Activated CD8-positive, alpha-beta memory T cell treated with anti-CD3 and anti-CD28 coated beads for 1 hour (primary cell): ENCODE data around the gene ABCA4.
"Not testable (repeated sequence)": the region's sequence is repeated elsewhere in the genome, so short reads cannot be mapped to it uniquely, and the experiment has no call there.

Experiments
- DNase-seq, 2 donors: peaks; one replicate each; pipeline ENCODE4 v3.0.0-alpha.2; 2020; ENCODE audit warnings: low read depth in 1 of 2; ENCODE audit errors: extremely low read depth in 1 of 2

ABCA4 gene

DNA sequence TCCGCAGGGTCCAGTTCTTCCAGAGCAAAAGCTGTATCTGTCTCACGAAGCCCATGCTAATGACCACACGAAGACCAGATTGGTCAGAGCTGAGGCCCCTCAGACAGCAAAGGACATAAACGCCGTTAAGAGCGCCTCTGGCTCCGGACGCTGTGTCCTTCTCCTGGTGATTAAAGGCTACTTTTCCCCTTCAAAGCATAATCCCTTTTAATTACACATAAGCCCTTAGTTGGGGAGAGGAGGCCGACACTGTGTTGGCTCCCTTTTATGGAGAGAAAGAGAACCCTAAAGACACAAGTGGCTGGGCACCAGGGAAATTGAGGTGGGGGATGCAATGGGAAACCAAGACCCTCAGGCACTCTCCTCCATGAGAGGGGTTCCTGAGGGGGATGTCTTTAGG lies at the start of gene ABCA4:
ABCA4 (minus strand) TSS at position 158 of the 400 bp plus-strand sequence; CDS start at position 55, 103 bp downstream.
- DNase-seq = no peak

DNA sequence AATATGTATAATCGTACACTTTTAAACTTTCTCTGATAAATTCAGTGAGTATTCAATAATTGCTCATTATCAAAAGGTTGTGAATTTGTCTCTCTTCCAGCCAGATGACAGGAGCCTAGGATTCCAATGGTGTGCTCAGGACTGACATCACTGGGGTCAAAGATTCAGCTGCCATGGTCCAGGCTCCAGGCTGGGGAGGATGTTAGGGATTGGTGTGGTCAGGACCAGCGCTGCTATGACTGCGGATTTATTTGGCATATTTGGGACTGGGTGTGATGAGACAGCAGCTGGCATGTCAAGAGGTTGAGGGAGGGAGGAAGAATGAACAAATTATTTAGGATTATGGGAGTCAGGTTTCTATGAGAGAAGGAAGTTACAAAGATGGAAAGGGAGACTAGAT lies 48.2 kb upstream of the ABCA4 start:
- no peak for DNase-seq

DNA sequence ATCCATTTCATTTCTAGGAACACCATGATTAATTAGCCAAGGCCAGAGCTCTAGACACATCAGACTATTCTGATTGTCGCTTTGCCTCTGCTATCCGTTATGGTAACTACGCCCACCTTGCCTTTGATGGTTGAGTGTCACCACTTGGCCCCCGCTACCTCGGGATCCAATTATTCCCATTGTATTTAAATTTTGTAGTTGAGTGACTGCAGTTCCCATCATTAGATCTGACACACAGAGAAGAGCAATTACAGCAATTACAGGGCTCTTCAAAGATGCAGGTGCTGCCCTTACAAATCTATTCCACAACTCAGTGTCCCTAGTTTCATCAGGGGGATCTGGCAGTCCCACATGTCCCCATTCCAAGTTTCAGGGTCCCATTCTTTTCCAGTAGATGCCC lies 44.9 kb upstream of the ABCA4 start:
- DNase-seq = no peak

DNA sequence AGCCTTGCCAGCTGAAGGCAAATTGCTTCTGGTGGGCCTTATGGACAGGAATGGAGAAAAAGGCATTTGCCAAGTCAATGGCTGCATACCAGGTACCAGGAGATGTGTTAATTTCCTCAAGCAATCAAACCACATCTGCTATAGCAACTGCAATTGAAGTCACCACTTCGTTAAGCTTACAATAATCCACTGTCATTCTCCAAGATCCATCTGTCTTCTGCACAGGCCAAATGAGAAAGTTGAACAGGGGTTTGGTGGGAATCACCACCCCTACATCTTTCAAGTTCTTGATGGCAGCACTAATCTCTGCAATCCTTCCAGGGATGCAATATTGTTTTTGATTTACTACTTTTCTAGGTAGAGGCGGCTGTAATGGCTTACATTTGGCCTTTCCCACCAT lies 43.9 kb upstream of the ABCA4 start:
- not testable (repeated sequence) for DNase-seq

DNA sequence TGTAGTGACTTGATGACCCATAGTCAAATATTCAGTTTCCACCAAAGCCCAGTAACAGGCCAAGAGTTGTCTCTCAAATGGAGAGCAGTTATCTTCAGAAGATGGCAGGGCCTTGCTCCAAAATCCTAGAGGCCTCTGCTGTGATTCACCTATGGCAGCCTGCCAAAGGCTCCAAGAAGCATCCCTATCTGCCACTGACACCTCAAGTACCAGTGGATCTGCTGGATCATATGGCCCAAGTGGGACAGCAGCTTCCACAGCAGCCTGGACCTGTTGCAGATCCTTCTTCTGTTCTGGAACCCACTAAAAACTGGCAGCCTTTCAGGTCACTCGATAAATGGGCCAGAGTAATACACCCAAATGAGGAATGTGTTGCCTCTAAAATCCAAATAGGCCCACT lies 43.2 kb upstream of the ABCA4 start:
- not testable (repeated sequence) for DNase-seq

DNA sequence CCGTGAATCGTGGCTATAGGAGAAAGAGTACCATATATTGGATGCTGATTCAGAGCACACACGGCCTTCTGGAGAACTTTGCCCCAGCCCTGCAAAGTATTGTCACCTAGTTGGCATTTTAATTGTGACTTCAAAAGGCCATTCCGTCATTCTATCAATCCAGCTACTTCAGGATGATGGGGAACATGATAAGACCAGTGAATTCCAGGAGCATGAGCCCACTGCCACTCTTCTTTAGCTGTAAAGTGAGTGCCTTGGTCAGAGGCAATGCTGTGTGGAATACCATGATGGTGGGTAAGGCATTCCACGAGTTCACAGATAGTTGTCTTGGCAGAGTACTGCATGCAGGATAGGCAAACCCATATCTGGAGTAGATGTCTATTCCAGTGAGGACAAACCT lies 42.3 kb upstream of the ABCA4 start:
- DNase-seq = not testable (repeated sequence)

DNA sequence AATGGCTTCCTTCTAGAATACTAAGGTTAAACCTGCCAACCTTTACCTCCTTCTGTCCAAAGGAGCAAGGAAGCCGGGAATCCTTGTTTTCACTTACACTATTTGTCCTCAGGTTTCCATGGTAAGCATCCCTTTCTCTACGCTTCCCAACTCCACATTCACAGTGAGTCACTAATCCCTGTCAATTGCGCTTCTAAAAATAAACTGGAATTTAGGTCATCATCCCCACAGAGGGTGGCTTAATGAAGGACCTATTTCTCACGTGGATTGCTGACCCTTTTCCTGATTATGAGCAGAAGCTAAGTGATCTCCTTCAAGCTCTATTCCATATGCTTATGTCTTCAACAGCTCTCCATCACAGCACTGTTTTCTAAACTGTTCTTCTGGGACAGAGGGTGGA lies 39.9 kb upstream of the ABCA4 start:
- no peak for DNase-seq

DNA sequence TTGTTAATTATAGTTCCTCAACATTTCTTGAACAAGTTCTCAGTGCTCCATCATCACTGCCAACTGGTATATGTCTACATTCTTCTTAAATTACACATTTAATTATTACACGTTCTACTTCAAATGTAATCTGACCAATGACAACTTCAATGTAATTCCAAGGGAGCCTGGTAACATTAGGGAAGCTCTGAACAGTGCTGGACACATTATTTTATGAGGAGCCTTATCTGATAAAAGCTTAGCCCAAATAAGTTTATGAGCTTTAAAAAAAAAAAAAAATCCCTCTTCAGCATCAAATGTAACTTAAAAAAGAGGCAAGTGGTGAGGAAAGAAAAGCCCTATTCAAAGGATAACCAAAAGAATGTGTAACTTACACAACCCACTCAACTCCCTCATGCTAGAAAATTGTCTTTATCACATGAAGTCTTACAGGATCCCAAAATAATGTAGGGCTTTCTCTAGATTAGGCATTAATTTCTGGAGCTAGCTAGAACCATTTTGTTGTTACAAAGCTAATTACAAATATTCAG lies 35.2 kb upstream of the ABCA4 start:
- no peak for DNase-seq

DNA sequence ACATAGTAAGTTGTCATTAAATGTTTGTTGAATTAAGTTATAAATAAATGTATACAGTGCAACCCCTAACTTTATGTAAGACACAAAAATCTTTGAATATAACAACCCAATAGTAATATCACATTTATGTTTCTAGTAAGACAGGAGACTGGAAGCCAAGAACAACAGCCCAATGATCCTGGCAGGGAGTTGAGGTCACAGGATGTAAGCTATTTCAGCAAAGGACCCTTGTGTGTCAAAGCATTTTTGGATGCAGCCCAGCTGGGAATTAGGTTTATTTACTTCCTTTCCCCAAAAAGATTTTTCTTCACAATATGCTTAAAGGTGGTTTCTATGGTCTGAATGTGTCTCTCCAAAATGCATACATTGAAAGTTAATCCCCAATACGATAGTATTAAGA lies 34.0 kb upstream of the ABCA4 start:
- DNase-seq = no peak

DNA sequence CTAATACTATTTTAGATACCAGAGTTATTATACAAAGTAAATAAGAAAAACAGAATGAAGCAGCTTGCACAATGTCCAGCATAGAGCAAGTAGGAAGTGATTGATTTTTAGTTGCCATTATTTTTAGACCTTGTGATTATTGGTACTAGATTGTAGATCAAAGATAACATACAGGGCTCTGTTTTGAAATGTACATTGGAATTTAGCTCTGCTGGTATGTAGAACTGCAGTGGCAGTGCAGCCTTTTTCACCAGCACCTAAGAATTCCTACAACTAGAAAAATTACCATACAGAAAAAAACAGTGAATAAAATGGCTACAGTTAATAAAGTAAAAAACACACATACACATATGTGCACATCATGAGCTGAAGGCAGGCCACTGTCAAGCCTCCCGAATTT lies 32.2 kb upstream of the ABCA4 start:
- DNase-seq = no peak

DNA sequence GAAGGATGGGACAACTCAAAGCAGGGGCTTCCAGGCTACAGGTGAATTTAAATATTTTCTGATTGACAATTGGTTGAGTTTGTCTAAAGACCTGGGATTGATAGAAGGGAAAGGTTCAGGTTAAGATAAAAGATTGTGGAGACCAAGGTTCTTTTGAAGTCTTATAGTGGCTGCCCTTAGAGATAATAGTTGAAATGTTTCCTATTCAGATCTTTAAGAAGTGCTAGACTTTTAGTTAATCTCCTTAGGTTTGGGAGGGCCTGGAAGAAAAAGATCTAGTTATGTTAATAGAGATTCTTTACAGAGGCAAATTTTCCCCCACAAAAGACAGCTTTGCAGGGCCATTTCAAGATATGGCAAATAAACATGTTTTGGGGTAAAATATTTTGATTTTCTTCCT lies 28.2 kb upstream of the ABCA4 start:
- DNase-seq = not testable (repeated sequence)

DNA sequence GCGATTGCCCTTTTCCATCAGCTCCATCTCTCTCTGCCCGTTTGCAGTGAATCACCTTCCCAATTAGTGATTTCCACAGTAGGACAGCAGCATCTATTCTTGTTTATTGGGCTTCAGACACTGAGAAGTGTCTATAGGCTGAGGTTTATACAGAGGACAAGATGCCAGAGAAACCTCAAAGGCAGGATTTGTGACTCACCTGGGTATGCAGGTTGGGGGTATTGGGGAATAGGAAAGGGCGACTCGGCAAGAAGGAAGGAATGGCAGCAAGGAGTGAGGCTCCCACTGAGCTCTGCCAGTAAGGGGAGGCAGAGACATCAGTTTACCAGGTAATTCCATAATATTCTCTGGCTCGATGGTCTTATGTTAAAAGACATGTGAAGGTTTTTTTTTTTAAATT lies 25.3 kb upstream of the ABCA4 start:
- DNase-seq = no peak

DNA sequence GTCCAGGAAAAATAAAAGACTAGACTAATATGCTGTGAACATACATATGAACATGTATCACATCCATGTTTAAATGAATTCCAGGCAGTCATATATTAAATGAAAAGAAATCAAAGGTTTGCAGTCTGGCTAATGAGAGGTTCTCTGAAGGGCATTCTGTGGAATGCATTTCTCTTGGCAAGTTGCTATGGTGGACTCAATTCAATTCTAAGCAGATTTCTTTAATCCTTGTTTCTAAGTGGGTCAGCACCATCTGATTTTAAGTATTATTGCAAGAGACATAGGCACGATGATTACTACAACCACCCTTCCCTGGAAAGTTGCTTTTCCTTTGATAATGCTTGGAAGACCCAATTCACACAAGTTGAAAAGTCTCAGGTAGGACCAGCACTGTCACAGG lies 23.9 kb upstream of the ABCA4 start:
- no peak for DNase-seq

DNA sequence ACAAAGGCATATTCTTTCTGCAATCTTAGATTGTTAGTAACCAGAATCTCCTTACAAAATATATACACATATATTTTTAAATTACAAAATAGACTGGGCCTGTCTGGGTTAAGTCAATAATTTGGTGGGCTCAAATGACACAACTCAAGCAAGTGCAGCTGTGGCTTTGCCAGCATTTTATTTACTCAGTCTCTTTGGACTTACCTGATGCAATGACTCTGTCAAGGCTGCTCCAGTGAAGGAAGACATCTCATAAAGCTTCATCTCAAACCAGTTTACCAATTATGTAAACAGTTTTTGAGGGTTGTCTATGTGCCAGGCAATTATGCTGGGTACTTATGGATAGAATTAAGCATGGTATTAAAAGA lies 22.8 kb upstream of the ABCA4 start:
- DNase-seq = no peak

DNA sequence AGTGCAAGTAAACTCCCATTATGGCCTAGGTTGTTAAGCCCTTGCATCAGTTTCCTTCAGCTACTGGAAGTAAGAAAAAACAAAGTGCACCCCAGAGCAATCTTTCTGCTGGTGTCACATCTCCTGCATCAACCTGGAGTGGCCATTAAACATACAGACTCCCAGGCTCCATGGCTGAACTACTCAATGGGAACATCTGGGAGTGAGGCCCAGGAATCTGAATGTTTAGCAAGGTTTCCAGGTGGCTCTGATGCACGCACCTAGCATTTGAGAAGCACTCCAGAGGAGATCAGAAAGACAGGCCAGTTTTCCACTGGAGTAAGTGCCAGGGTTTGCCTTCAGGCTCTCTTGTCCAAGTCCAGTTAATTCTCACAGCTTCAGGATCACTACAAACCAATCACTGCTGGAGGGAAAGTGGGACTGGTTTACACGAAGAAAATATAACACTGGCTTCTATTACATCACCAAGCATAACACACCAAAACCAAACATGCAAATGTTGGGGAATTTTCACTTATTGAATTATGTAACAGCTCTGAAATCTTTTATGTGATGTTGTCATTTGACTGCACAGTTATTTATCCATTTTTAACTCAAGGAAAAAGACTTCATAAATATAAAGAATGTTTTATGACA lies 22.3 kb upstream of the ABCA4 start:
- no peak for DNase-seq

DNA sequence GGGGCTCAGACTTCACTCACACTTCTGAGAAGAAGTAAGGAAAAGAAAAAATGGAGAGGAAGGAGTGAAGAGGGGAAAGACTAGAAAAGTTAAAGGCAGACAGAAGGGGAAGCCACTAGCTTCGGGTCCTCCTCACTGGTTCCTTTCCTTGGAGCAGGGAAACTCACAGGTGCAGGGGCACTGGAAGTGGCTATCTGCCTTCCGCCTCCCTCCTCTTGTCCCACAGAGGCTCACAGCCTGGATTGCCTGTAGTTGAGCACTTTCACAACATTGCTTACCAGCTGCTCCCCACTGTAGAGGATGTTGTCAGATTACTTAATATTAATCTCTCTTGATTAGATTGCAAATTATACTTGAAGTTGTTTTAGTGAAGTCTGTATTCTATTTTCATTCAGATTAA lies 21.6 kb upstream of the ABCA4 start:
- DNase-seq = no peak

DNA sequence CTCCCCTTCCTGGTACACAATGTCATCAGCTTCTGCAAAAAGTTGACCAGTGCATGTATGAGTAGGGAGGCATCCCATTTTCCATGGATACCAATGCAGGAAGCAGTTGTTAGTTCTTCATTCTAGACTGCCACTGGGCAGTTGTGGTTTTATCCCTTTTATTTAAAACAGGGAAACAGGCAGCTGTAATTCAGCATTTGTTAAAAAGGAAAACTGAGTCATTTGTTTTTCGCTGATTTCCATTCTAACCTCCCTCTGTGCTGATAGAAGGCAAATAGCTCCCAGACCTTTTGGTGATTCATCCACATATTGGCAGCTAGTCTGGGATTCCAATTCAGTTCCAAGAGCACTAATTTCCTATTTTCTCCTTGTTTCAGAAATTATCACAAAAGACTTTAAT lies 21.1 kb upstream of the ABCA4 start:
- no peak for DNase-seq

DNA sequence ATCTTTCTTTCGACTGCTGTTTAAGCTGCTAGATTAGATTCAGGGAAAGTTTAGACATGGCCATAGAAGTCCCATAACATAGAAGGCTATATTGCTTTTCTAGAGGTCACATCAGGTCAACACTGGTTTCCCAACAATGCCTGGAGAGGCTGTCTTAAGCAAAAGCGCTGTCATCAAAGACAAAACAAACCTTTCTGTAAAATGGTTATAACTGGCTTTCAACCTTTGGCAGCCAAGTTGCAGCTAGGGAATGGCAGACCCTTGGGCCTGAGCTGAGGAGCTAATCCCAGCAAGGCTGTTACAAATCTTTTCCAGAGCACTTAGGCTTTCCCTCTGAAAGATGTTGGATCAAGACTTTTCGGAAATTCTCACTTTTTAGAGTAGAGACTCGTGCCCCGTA lies 11.2 kb upstream of the ABCA4 start:
- no peak for DNase-seq

DNA sequence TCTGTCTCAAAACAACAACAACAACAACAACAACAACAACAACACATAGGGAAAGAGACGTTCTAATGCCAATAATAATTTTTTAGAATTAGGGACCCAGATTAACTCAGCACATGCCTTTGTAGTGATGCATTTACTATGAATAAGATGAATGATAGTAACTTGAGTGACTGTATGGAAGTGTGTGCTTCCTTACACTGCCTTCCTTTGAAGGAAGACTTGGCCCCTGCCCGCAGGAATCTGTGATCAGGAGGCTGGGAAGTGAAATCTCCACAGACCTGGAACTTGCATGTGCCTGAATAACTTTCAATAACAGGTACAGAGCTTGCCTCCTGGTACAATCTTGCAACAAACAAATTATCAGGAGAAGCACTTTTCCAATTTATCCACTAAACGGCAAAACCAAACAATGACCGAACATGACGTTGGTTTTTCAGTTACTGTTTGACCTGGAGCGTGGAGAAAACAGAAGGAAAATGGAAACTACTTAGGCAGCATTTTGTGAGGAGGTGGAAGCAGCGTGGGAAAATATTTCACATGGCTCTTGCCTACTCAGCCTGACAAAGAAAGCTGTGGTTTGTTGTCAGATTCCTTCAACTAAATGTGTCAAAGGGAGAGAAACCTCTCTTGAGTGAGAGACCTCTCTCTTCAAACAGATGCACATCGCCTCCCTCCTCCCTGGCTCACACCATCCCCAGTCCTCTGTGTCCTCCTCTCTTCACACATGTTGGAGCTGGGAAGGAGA lies 10.1 kb upstream of the ABCA4 start:
- DNase-seq = no peak

DNA sequence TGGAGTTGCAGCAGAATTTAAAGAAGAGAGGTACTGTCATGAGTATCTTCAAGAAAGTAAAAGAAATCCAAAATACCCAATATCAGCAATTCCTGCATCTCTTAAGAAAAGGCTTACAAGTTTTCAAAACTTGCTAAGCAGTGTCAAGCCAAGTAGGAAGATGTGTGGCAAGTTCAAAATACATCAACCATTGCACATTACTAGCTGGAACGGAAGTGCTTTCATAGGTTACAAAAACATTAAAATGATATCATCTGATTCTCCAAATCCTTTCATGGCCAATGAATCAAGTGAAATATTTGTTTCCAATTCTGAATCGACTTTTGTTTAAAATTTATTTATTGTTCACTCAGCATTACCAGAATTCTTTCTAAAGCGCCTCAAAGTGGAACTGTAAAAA lies 5.7 kb upstream of the ABCA4 start:
- DNase-seq = no peak

DNA sequence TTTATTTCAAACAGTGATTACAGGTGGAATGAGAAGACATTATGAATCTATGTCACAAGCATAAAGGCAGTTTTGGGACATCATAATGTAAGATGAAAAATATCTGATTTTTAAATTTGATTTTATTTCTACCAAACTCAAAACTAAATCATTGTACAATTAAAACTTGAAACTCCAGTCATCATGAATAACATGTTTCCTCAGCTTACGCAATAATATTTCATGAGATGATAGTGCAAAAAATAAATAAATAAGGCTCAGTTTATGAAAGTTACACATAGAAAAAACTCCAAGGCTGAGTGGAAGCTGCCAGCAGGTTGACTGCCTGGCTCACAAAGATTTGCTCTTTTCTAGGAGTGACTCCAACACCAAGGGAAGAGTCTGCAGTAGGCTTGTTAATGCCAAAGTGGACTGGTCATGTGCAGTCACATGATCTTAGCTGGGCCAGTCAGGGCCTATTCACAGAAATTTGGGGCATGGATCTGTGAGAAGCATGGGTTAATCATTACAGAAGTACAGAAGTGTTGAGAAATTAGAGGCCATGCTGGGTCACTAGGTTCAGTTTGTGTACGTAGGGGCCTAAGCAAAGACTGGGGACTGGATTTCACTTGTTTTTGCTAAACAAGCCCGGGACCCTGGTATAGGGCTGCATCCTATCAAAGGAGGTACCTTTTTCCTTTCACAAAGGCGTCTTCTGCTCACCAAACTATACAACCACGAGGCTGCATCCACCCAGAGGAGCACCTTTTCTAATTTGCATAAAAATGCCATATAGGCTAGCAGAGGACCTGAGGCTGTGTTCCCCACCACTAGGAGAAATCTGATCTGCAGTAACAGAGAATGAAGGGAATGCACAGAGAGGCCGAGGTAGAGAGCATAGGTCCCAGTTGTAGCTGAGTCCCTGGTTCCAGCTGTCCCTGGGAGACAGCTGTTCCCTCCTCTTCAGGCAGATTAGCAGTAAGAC lies 4.9 kb upstream of the ABCA4 start:
- no peak for DNase-seq
